DOHH2 (cell line): Measurements from ENCODE around the gene PCDHA11.

ENCODE experiments used
- H3F3A ChIP-seq: fragments of 200-600 bp; sonication (generic), shearing (Covaris generic); 2 replicates; pipeline ENCODE4 v1.6.0; 2016; ENCODE audit warnings: antibody characterized with exemption, mild to moderate bottlenecking; ENCODE audit not compliant: control insufficient read depth, insufficient read depth
- H3K27ac ChIP-seq: fragments of 200-600 bp; sonication (generic); 2 replicates; pipeline ENCODE4 v1.5.1; 2014; ENCODE audit warnings: low read depth, mild to moderate bottlenecking, low read length, moderate library complexity
- H3K27me3 ChIP-seq: fragments of 200-600 bp; sonication (generic); 2 replicates; pipeline ENCODE4 v1.6.1; 2014; ENCODE audit warnings: mild to moderate bottlenecking, low read length, mixed read lengths; ENCODE audit not compliant: control insufficient read depth
- H3K36me3 ChIP-seq: fragments of 200-600 bp; sonication (generic); 2 replicates; pipeline ENCODE4 v1.6.1; 2014; ENCODE audit warnings: mild to moderate bottlenecking, low read length, moderate library complexity, mixed read lengths; ENCODE audit not compliant: control insufficient read depth
- H3K4me1 ChIP-seq: fragments of 200-600 bp; sonication (generic); 2 replicates; pipeline ENCODE4 v1.6.1; 2014; ENCODE audit warnings: mild to moderate bottlenecking, low read length, mixed read lengths; ENCODE audit not compliant: control insufficient read depth
- H3K4me2 ChIP-seq: fragments of 200-600 bp; sonication (generic); 2 replicates; pipeline ENCODE4 v1.6.0; 2014; ENCODE audit warnings: mild to moderate bottlenecking, low read length, moderate library complexity
- H3K4me3 ChIP-seq: fragments of 200-600 bp; sonication (generic); 2 replicates; pipeline ENCODE4 v1.5.1; 2014; ENCODE audit warnings: mild to moderate bottlenecking, low read length, mixed read lengths
- H3K79me2 ChIP-seq: fragments of 200-600 bp; sonication (generic); 2 replicates; pipeline ENCODE4 v1.6.1; 2014; ENCODE audit warnings: mild to moderate bottlenecking, low read length, mixed read lengths; ENCODE audit not compliant: control insufficient read depth
- H3K9me2 ChIP-seq: fragments of 200-600 bp; sonication (generic); replicated peaks from 2 replicates; pipeline ENCODE4 v1.6.1; 2014; ENCODE audit warnings: mild to moderate bottlenecking, low read length, mixed read lengths; ENCODE audit not compliant: control insufficient read depth
- H3K9me3 ChIP-seq: fragments of 200-600 bp; sonication (generic); 2 replicates; pipeline ENCODE4 v1.6.1; 2014; ENCODE audit warnings: antibody characterized with exemption, low read length, mixed read lengths; ENCODE audit not compliant: control insufficient read depth, insufficient read depth
- H4K20me1 ChIP-seq: fragments of 200-600 bp; sonication (generic); 2 replicates; pipeline ENCODE4 v1.6.0; 2014; ENCODE audit warnings: low read depth, mild to moderate bottlenecking, antibody characterized with exemption, low read length, moderate library complexity; ENCODE audit not compliant: control insufficient read depth, insufficient read depth
- EZH2phosphoT487 ChIP-seq: fragments of 200-600 bp; sonication (generic); IDR thresholded peaks from 2 replicates; pipeline ENCODE4 v1.6.1; 2017; ENCODE audit warnings: borderline replicate concordance, mild to moderate bottlenecking, antibody characterized with exemption, low read length, moderate library complexity, mixed read lengths
- TF ChIP-seq, protein P1 (sequence below): fragments of 200-600 bp; sonication (generic); IDR thresholded peaks from one replicate; pipeline ENCODE4 v1.5.1; 2014; ENCODE audit warnings: antibody characterized with exemption, mild to moderate bottlenecking, low read depth, low read length; ENCODE audit not compliant: poor library complexity, severe bottlenecking

The PCDHA11 gene

DNA sequence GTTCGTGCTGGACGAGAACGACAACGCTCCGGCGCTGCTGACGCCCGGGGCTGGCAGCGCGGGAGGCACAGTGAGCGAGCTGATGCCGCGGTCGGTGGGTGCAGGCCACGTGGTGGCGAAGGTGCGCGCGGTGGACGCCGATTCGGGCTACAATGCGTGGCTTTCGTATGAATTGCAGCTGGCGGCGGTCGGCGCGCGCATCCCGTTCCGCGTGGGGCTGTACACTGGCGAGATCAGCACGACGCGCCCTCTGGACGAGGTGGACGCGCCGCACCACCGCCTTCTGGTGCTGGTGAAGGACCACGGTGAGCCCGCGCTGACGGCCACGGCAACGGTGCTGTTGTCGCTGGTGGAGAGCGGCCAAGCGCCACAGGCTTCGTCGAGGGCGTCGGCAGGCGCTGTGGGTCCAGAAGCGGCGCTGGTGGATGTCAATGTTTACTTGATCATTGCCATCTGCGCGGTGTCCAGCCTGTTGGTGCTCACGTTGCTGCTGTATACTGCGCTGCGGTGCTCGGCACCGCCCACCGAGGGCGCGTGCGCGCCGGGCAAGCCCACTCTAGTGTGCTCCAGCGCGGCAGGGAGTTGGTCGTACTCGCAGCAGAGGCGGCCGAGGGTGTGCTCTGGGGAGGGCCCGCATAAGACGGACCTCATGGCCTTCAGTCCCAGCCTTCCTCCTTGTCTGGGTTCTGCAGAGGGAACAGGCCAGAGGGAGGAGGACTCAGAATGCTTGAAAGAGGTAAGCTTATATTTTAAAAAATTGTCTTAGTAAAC, 15.4 kb downstream of the PCDHA11 start:
- H3K4me3 ChIP-seq: no peak overlapping the region
- H3K36me3 ChIP-seq: no peaks in the 10 kb centered on the region
- H3K4me1 ChIP-seq: no peaks in the 10 kb centered on the region
- TF ChIP-seq, protein P1, sequence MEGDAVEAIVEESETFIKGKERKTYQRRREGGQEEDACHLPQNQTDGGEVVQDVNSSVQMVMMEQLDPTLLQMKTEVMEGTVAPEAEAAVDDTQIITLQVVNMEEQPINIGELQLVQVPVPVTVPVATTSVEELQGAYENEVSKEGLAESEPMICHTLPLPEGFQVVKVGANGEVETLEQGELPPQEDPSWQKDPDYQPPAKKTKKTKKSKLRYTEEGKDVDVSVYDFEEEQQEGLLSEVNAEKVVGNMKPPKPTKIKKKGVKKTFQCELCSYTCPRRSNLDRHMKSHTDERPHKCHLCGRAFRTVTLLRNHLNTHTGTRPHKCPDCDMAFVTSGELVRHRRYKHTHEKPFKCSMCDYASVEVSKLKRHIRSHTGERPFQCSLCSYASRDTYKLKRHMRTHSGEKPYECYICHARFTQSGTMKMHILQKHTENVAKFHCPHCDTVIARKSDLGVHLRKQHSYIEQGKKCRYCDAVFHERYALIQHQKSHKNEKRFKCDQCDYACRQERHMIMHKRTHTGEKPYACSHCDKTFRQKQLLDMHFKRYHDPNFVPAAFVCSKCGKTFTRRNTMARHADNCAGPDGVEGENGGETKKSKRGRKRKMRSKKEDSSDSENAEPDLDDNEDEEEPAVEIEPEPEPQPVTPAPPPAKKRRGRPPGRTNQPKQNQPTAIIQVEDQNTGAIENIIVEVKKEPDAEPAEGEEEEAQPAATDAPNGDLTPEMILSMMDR: no peak
- no peak for TF ChIP-seq EZH2phosphoT487
- H3K27me3 ChIP-seq: no peaks in the 10 kb centered on the region
- H3K27ac ChIP-seq: no peak overlapping the region
- no peaks in the 10 kb centered on the region for H3K9me2 ChIP-seq
- no peaks in the 10 kb centered on the region for H3K79me2 ChIP-seq
- H3K4me2 ChIP-seq: no peak overlapping the region
- no peaks in the 10 kb centered on the region; the same call in 1 of the 2 replicates for H3K9me3 ChIP-seq
- no peaks in the 10 kb centered on the region for H4K20me1 ChIP-seq
- H3F3A ChIP-seq: no peaks in the 10 kb centered on the region

DNA sequence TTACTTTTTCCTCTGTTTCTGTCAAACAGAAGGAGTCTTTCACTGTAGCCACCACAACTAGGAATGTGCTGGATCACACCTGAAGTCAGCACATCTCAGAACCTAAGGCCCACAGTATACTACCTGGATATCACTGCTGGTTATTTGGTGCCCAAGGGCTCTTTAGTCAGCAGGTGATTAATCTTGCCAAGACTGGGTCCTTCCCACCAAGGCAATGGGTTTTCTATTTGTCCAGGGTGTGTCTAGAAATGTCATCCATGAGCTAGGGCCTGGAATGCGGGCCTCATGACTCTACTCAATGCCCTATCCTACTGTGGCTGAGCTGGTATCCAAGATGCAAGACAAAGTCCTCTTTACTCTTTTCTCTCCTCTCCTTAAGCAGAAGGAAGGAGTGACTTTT, 47.6 kb downstream of the PCDHA11 start:
- no peaks in the 10 kb centered on the region for H4K20me1 ChIP-seq
- H3K79me2 ChIP-seq: no peaks in the 10 kb centered on the region
- H3K27me3 ChIP-seq: no peaks in the 10 kb centered on the region
- TF ChIP-seq, protein P1: no peak
- TF ChIP-seq EZH2phosphoT487: no peak
- no peaks in the 10 kb centered on the region for H3K36me3 ChIP-seq
- no peaks in the 10 kb centered on the region for H3K9me3 ChIP-seq
- H3K4me2 ChIP-seq: no peak overlapping the region
- H3K4me3 ChIP-seq: no peak overlapping the region
- H3K9me2 ChIP-seq: no peaks in the 10 kb centered on the region
- H3K27ac ChIP-seq: no peak overlapping the region
- no peaks in the 10 kb centered on the region for H3F3A ChIP-seq
- H3K4me1 ChIP-seq: no peaks in the 10 kb centered on the region
